Nephron progenitor cell (in vitro differentiated cells): ENCODE data around the gene AK2.
"Not testable (repeated sequence)": the region's sequence is repeated elsewhere in the genome, so short reads cannot be mapped to it uniquely, and the experiment has no call there.

Source experiments
- DNase-seq: peaks from one replicate; pipeline ENCODE4 v3.0.0; 2021
- H3K27ac Mint-ChIP-seq: 2 replicates; pipeline ENCODE4 v1.8.0; 2021; ENCODE audit warnings: mild to moderate bottlenecking, moderate library complexity, mixed read lengths
- H3K27me3 Mint-ChIP-seq: 2 replicates; pipeline ENCODE4 v1.8.0; 2021; ENCODE audit warnings: mild to moderate bottlenecking, low read depth, mixed read lengths; ENCODE audit not compliant: poor library complexity
- H3K36me3 Mint-ChIP-seq: 2 replicates; pipeline ENCODE4 v1.8.0; 2021; ENCODE audit warnings: low read depth, mixed read lengths
- H3K4me1 Mint-ChIP-seq: 2 replicates; pipeline ENCODE4 v1.8.0; 2021; ENCODE audit warnings: mixed read lengths
- H3K4me3 Mint-ChIP-seq: 2 replicates; pipeline ENCODE4 v1.8.0; 2021; ENCODE audit warnings: mild to moderate bottlenecking, moderate library complexity, mixed read lengths
- H3K9me3 Mint-ChIP-seq: 2 replicates; pipeline ENCODE4 v1.8.0; 2021; ENCODE audit warnings: mild to moderate bottlenecking, moderate library complexity, mixed read lengths
- TF ChIP-seq, protein P1 (sequence below): fragments of 200-600 bp; sonication (generic); IDR thresholded peaks from 2 replicates; pipeline ENCODE4 v1.5.0; 2021; ENCODE audit warnings: antibody characterized with exemption

Gene AK2

DNA sequence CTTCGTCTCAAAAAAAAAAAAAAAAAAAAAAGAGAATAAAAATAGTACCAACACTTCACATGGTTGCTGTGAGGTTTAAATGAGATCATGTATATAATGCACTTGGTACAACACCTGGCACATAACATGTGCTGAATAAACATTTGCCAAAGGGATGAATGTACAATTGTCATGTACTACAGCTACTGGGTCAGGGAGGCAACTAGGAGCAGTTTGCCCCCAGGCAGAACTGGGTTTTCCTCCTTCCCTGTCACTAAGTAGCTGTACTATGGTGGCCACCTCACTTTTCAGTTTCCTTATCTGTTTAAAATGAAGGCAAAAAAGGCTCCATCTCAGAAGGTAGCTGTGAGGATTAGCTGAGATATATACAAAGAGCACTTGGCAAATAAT, 11.5 kb downstream of the AK2 start:
- no peaks in the 10 kb centered on the region for H3K27me3 Mint-ChIP-seq
- H3K4me3 Mint-ChIP-seq = no peak overlapping the region
- peaks cover 44% of the 10 kb centered on the region for H3K4me1 Mint-ChIP-seq

DNA sequence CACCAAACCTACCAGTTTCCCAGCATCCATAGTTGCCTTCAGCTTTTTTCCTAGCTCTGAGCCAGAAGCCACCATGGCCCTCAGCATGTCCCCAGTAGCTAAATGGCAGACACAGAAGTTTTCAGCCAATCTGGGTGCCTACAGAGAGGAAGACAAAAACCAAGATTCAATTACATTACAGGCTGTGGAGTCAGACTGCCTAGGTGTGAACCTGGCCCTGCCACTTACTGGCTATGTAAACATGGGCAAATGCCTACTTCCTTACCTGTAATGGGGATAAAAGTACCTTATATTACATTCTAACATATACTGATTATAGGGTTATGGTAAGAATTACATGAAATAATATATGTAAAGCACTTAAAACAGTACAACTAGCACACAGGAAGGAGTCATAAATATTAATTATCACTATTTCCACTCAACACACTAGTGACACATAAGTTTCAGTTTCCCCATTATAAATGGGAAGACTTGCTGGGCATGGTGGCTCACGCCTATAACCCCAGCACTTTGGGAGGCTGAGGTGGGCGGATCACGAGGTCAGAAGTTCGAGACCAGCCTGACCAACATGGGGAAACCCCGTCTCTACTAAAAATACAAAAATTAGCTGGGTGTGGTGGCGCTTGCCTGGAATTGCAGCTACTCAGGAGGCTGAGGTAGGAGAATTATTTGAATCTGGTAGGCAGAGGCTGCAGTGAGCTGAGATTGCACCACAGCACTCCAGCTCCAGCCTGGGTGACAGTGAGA, 12.1 kb downstream of the AK2 start:
- not testable (repeated sequence) for H3K4me3 Mint-ChIP-seq, DNase-seq, H3K27me3 Mint-ChIP-seq, H3K27ac Mint-ChIP-seq, H3K9me3 Mint-ChIP-seq
- peaks cover 63% of the 10 kb centered on the region for H3K36me3 Mint-ChIP-seq
- H3K4me1 Mint-ChIP-seq = peaks cover 38% of the 10 kb centered on the region

More for the DNA sequence above, 11.5 kb downstream of the AK2 start:
- H3K9me3 Mint-ChIP-seq = no peaks in the 10 kb centered on the region
- H3K27ac Mint-ChIP-seq = no peak overlapping the region
- DNase-seq = no peak
- peaks cover 63% of the 10 kb centered on the region for H3K36me3 Mint-ChIP-seq
- TF ChIP-seq, protein P1, sequence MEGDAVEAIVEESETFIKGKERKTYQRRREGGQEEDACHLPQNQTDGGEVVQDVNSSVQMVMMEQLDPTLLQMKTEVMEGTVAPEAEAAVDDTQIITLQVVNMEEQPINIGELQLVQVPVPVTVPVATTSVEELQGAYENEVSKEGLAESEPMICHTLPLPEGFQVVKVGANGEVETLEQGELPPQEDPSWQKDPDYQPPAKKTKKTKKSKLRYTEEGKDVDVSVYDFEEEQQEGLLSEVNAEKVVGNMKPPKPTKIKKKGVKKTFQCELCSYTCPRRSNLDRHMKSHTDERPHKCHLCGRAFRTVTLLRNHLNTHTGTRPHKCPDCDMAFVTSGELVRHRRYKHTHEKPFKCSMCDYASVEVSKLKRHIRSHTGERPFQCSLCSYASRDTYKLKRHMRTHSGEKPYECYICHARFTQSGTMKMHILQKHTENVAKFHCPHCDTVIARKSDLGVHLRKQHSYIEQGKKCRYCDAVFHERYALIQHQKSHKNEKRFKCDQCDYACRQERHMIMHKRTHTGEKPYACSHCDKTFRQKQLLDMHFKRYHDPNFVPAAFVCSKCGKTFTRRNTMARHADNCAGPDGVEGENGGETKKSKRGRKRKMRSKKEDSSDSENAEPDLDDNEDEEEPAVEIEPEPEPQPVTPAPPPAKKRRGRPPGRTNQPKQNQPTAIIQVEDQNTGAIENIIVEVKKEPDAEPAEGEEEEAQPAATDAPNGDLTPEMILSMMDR = no peak

DNA sequence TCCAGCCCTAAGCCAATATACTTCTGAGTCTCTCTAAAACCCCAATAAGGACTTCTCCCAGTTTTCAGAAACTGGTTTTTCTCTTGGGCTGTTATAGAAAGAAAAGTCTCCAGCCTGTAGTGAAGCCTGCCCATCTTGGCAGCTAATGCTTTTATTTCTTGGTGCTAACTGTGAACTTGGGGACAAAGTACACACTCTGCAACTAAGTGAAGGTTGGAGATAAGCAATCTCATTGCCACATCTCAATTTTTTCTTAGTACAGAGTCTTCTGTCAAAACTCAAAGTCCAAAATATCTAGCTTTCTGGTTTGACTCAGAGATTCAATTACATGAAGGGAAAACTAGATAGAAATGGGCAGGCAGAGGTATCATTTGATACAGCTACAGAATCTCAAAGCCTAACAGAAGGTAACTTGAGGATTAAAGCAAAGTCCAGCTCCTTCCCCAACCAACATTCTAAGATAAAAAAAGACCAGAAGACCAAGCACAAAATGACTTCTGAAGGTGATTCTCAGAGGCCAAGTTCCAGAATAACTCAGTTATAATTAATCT, 14.0 kb downstream of the AK2 start:
- Mint-ChIP-seq H3K4me1 (peaks cover 22% of the 10 kb centered on the region), H3K27me3 (no peaks in the 10 kb centered on the region), H3K9me3 (no peaks in the 10 kb centered on the region), H3K27ac (no peak overlapping the region), H3K4me3 (no peak overlapping the region), H3K36me3 (peaks cover 63% of the 10 kb centered on the region)
- TF ChIP-seq, protein P1 = no peak
- no peak for DNase-seq

DNA sequence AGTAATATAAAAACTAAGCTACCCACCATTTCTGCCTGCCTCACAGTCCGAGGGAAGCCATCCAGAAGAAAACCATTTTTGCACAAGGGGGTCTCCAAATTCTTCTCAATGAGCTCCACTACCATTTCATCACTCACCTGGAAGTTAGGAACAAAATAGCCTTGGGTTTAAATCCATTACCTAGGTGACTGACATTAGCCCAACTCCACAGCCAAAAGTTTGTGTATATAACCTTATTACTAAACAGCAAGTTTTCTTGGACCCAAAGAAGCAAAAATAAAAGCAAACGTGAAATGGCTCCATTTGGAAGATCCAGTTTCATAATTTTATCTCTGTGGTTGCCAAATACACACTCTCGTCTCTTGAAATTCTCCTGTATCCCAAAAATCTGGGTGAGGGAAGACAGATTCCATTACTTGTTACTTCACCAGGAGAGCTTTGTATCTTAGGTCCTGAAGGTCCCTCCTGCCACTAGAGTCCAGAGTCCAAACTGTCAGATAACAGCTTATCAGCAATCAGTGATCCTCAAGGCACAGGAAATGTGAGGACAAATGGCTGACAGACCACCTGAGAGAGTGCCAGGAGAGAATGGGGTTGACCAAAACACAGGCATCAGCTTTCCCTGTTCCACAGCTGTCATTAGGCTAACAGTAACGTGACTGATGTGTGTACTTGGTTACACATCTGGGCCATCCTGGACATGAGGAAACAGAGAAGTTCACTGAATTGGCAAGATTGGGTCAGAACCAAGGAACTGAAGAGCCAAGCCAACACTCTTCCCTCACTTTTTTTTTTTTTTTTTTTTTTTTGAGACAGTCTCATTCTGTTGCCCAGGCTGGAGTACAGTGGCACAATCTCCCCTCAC, 14.9 kb downstream of the AK2 start:
- H3K27me3 Mint-ChIP-seq = no peaks in the 10 kb centered on the region

DNA sequence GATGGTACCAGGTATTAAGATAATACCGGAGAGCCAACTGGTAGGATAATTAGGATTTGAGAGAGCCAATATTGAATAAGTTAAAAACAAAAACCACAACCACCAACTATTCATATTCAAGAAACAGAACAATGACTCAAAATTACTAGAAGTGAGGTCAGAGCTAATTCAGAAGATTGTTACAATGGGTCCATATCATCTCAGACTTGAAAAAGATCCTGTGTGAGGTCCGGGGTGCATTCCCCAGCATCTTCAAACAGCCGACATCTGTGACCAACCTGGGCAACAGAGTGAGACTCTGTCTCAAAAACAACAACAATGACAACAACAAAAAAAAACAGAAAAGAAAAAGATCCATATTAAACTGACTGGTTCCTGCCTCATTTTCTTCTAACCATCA, 18.6 kb downstream of the AK2 start:
- peaks cover 1% of the 10 kb centered on the region for H3K4me1 Mint-ChIP-seq
- TF ChIP-seq, protein P1 = no peak
- DNase-seq = no peak
- H3K9me3 Mint-ChIP-seq = no peaks in the 10 kb centered on the region
- no peak overlapping the region for H3K27ac Mint-ChIP-seq
- H3K4me3 Mint-ChIP-seq = no peak overlapping the region
- H3K27me3 Mint-ChIP-seq = no peaks in the 10 kb centered on the region
- peaks cover 59% of the 10 kb centered on the region for H3K36me3 Mint-ChIP-seq

More for the DNA sequence above, 14.9 kb downstream of the AK2 start:
- no peak overlapping the region for H3K27ac Mint-ChIP-seq
- H3K4me3 Mint-ChIP-seq = no peak overlapping the region
- peaks cover 13% of the 10 kb centered on the region for H3K4me1 Mint-ChIP-seq
- peaks cover 62% of the 10 kb centered on the region for H3K36me3 Mint-ChIP-seq
- no peaks in the 10 kb centered on the region for H3K9me3 Mint-ChIP-seq
- TF ChIP-seq, protein P1 = no peak
- DNase-seq = no peak

DNA sequence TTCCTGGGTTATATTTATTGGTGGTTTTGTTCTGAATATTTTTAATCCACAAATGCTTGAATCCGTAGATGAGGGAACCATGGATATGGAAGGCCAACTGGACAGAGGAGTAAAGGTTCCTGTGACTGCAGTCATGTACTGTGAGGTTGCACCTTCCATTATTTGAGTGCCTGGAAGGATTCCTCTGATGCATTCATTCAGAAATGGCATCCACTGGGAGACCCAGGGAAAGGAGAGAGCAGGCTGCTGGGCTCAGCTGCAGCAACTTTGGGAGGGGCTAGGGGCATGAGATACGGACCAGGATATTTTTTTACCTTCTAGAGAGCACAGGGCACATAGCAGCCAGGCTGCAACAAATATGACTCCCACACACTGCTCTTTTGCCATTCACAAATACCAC, 19.5 kb downstream of the AK2 start:
- Mint-ChIP-seq H3K27me3 (no peaks in the 10 kb centered on the region), H3K27ac (no peak overlapping the region), H3K9me3 (no peaks in the 10 kb centered on the region), H3K36me3 (peaks cover 58% of the 10 kb centered on the region), H3K4me1 (no peaks in the 10 kb centered on the region), H3K4me3 (no peak overlapping the region)
- TF ChIP-seq, protein P1 = no peak
- no peak for DNase-seq
